ENCODE measurements around the gene CAND2.
A peak's percentile ranks its signal among the peaks of the same experiment; 100 is the strongest.
"Not testable (repeated sequence)": the region's sequence is repeated elsewhere in the genome, so short reads cannot be mapped to it uniquely, and the experiment has no call there.

CAND2 gene

GRCh38 chr3:12829886-12830784 lies 33.7 kb downstream of the CAND2 start:
- no peak for DNase-seq (ENCODE audit: low spot score in 2 of 2)
- Mint-ChIP-seq H3K4me1 (peaks cover 9% of the 10 kb centered on the region), H3K9me3 (no peaks in the 10 kb centered on the region), H3K36me3 (peaks cover 52% of the 10 kb centered on the region), H3K27ac (no peak overlapping the region), H3K4me3 (no peak overlapping the region)
- no peak for ATAC-seq

- Mint-ChIP-seq H3K4me1 (peaks cover 12% of the 10 kb centered on the region), H3K36me3 (peaks cover 59% of the 10 kb centered on the region), H3K27ac (peak overlapping the region; percentile 87), H3K4me3 (no peak overlapping the region), H3K9me3 (no peaks in the 10 kb centered on the region)
- ATAC-seq = no peak
- no peak for DNase-seq (ENCODE audit: low spot score in 2 of 2)
Measured at GRCh38 chr3:12830785-12831156, 34.3 kb downstream of the CAND2 start.

GRCh38 chr3:12831301-12831866 lies 34.9 kb downstream of the CAND2 start:
- no peaks in the 10 kb centered on the region for H3K9me3 Mint-ChIP-seq
- H3K4me1 Mint-ChIP-seq = peaks cover 15% of the 10 kb centered on the region
- H3K27ac Mint-ChIP-seq = peak overlapping the region; percentile 87
- no peak overlapping the region for H3K4me3 Mint-ChIP-seq
- peaks cover 65% of the 10 kb centered on the region for H3K36me3 Mint-ChIP-seq
- ATAC-seq = no peak
- no peak for DNase-seq (ENCODE audit: low spot score in 2 of 2)

GRCh38 chr3:12832350-12833221 lies 36.1 kb downstream of the CAND2 start:
- no peak overlapping the region for H3K4me3 Mint-ChIP-seq
- peaks cover 77% of the 10 kb centered on the region for H3K36me3 Mint-ChIP-seq
- ATAC-seq (no peak), DNase-seq (ENCODE audit: low spot score in 2 of 2) (no peak)
- no peaks in the 10 kb centered on the region for H3K9me3 Mint-ChIP-seq
- peak overlapping the region; percentile 100 for H3K27ac Mint-ChIP-seq
- peaks cover 27% of the 10 kb centered on the region for H3K4me1 Mint-ChIP-seq

- ATAC-seq (no peak), DNase-seq (ENCODE audit: low spot score in 2 of 2) (no peak)
- H3K4me1 Mint-ChIP-seq = peaks cover 36% of the 10 kb centered on the region
- H3K27ac Mint-ChIP-seq = peak overlapping the region; percentile 100
- no peaks in the 10 kb centered on the region for H3K9me3 Mint-ChIP-seq
- no peak overlapping the region for H3K4me3 Mint-ChIP-seq
- H3K36me3 Mint-ChIP-seq = peaks cover 86% of the 10 kb centered on the region
Measured at GRCh38 chr3:12833222-12834161, 37.0 kb downstream of the CAND2 start.

GRCh38 chr3:12835052-12835665 lies 38.7 kb downstream of the CAND2 start:
- peaks cover 97% of the 10 kb centered on the region for H3K36me3 Mint-ChIP-seq
- peaks cover 53% of the 10 kb centered on the region for H3K4me1 Mint-ChIP-seq
- ATAC-seq (no peak), DNase-seq (ENCODE audit: low spot score in 2 of 2) (no peak)
- no peak overlapping the region for H3K4me3 Mint-ChIP-seq
- H3K27ac Mint-ChIP-seq = peak overlapping the region; percentile 100
- H3K9me3 Mint-ChIP-seq = no peaks in the 10 kb centered on the region

- peak overlapping the region; percentile 100 for H3K27ac Mint-ChIP-seq
- peaks cover 67% of the 10 kb centered on the region for H3K4me1 Mint-ChIP-seq
- ATAC-seq (no peak), DNase-seq (ENCODE audit: low spot score in 2 of 2) (no peak)
- peak overlapping the region; percentile 94 for H3K4me3 Mint-ChIP-seq
- peaks cover 94% of the 10 kb centered on the region for H3K36me3 Mint-ChIP-seq
- H3K9me3 Mint-ChIP-seq = no peaks in the 10 kb centered on the region
Measured at GRCh38 chr3:12837295-12837986, 41.0 kb downstream of the CAND2 start.

GRCh38 chr3:12838179-12838965 lies 41.9 kb downstream of the CAND2 start:
- ATAC-seq (no peak), DNase-seq (ENCODE audit: low spot score in 2 of 2) (no peak)
- Mint-ChIP-seq H3K36me3 (peaks cover 85% of the 10 kb centered on the region), H3K4me1 (peaks cover 60% of the 10 kb centered on the region), H3K9me3 (no peaks in the 10 kb centered on the region), H3K4me3 (peak overlapping the region; percentile 94), H3K27ac (peak overlapping the region; percentile 100)

- ATAC-seq (no peak), DNase-seq (ENCODE audit: low spot score in 2 of 2) (no peak)
- Mint-ChIP-seq H3K4me1 (peaks cover 58% of the 10 kb centered on the region), H3K9me3 (no peaks in the 10 kb centered on the region), H3K36me3 (peaks cover 75% of the 10 kb centered on the region), H3K4me3 (peak overlapping the region; percentile 94), H3K27ac (peak overlapping the region; percentile 100)
Measured at GRCh38 chr3:12839156-12839946, 42.9 kb downstream of the CAND2 start.

- not testable (repeated sequence) for H3K9me3 Mint-ChIP-seq; DNase-seq (ENCODE audit: low spot score in 2 of 2); ATAC-seq
- H3K4me1 Mint-ChIP-seq = peaks cover 58% of the 10 kb centered on the region
- peak overlapping the region; percentile 94 for H3K4me3 Mint-ChIP-seq
- H3K36me3 Mint-ChIP-seq = peaks cover 67% of the 10 kb centered on the region
- H3K27ac Mint-ChIP-seq = peak overlapping the region; percentile 100
Measured at GRCh38 chr3:12840148-12840547, 43.7 kb downstream of the CAND2 start.

- Mint-ChIP-seq H3K4me1 (peaks cover 56% of the 10 kb centered on the region), H3K27ac (peak overlapping the region; percentile 100), H3K4me3 (peak overlapping the region; percentile 94), H3K36me3 (peaks cover 62% of the 10 kb centered on the region), H3K9me3 (no peaks in the 10 kb centered on the region)
- ATAC-seq (peak; percentile 55), DNase-seq (ENCODE audit: low spot score in 2 of 2) (no peak)
Measured at GRCh38 chr3:12840591-12841148, 44.2 kb downstream of the CAND2 start.
